ENCODE data around the gene KRTAP9-2.
"Not testable (repeated sequence)": the region's sequence is repeated elsewhere in the genome, so short reads cannot be mapped to it uniquely, and the experiment has no call there.

KRTAP9-2 gene

DNA sequence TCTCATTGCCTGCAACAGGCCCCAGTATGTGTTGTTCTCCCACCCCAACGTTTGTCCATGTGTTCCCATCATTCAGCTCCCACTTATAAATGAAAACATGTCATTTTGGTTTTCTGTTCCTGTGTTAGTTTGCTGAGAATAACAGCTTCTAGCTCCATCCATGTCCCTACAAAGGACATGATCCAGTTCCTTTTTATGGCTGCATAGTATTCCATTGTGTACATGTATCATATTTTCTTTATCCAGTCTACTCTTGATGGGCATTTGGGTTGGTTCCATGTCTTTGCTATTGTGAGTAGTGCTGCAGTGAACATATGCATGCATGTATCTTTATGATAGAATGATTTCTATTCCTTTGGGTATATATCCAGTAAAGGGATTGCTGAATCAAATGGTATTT is 10.8 kb upstream of the KRTAP9-2 start:
- TF ChIP-seq CTCF (conservative IDR thresholded peaks at IDR 0.05; ENCODE audit: low read length): no peak
- no peak for DNase-seq (ENCODE audit: low read depth)
- H3K4me3 ChIP-seq (ENCODE audit: low read length): no peak overlapping the region

DNA sequence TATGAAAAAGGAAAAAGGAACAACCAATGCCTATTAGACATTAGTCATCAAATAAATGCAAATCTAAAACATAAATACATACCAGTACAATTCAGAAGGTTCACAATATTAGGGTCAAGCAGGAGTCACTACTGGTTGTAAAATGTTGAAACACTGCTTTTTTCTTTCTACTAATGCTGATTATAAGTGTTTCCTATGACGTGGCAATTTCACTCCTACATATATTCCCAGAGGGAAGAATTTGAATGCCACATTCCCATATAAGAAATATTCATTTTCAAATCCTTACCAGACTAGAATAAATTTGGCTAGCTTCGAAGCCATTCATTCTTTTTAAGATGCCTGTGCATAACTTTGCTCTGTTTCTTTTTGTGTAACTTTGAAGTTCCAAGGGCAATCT is 2.6 kb upstream of the KRTAP9-2 start:
- no peak for TF ChIP-seq CTCF (conservative IDR thresholded peaks at IDR 0.05; ENCODE audit: low read length)
- no peak overlapping the region for H3K4me3 ChIP-seq (ENCODE audit: low read length)
- no peak for DNase-seq (ENCODE audit: low read depth)

DNA sequence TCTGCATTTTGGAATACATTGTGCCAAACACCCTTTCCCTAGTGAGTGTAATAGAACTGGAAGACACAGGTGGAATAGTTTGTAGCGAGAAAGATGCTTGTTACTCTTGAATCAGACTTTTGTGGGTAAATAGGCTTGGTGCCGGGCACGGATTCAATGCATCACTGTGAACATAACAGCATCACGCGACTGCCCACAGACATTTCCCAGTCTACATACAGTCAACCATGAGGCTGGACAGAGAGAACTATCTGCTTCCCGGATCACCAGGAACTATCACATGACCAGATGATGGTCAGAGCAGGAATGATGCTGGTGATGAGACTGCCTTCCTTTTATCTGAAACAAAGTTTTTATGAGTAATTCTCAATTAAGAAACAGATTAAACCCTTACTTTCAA is 397 bp upstream of the KRTAP9-2 start:
- no peak for DNase-seq (ENCODE audit: low read depth)
- no peak overlapping the region for H3K4me3 ChIP-seq (ENCODE audit: low read length)
- no peak for TF ChIP-seq CTCF (conservative IDR thresholded peaks at IDR 0.05; ENCODE audit: low read length)

GRCh38 chr17:41230094-41230493 is 3.6 kb downstream of the KRTAP9-2 start:
- no peak for DNase-seq (ENCODE audit: low read depth)
- TF ChIP-seq CTCF (conservative IDR thresholded peaks at IDR 0.05; ENCODE audit: low read length): no peak
- H3K4me3 ChIP-seq (ENCODE audit: low read length): no peak overlapping the region

- no peak for DNase-seq (ENCODE audit: low read depth)
- H3K4me3 ChIP-seq (ENCODE audit: low read length): no peak overlapping the region
- TF ChIP-seq CTCF (conservative IDR thresholded peaks at IDR 0.05; ENCODE audit: low read length): no peak
These were observed 5.3 kb downstream of the KRTAP9-2 start for GRCh38 chr17:41231731-41232130.

- DNase-seq (ENCODE audit: low read depth); H3K4me3 ChIP-seq (ENCODE audit: low read length): not testable (repeated sequence)
These were observed 6.1 kb downstream of the KRTAP9-2 start, which contains the start of gene KRTAP9-3 for GRCh38 chr17:41232399-41233105. TSS of gene KRTAP9-3 (plus strand) at chr17:41232449. CDS start at chr17:41232502, 53 bp downstream.

GRCh38 chr17:41237116-41237515 is 10.7 kb downstream of the KRTAP9-2 start:
- H3K4me3 ChIP-seq (ENCODE audit: low read length); DNase-seq (ENCODE audit: low read depth): not testable (repeated sequence)

DNA sequence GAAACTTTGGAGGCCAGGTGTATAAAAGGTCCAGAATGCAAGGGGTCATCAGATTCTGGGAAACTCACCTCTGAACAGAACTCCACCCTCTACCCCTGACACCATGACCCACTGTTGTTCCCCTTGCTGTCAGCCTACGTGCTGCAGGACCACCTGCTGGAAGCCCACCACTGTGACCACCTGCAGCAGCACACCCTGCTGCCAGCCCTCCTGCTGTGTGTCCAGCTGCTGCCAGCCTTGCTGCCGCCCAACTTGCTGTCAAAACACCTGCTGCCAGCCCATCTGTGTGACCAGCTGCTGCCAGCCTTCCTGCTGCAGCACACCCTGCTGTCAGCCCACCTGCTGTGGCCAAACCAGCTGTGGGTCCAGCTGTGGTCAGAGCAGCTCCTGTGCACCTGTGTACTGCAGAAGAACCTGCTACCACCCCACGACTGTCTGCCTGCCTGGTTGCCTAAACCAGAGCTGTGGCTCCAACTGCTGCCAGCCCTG is 11.5 kb downstream of the KRTAP9-2 start, which contains the start of gene KRTAP9-8:
Gene KRTAP9-8, plus strand, starts transcription at position 51 of the 489 bp plus-strand sequence. Its CDS starts 53 bp downstream, at position 104.
- not testable (repeated sequence) for DNase-seq (ENCODE audit: low read depth); H3K4me3 ChIP-seq (ENCODE audit: low read length)

DNA sequence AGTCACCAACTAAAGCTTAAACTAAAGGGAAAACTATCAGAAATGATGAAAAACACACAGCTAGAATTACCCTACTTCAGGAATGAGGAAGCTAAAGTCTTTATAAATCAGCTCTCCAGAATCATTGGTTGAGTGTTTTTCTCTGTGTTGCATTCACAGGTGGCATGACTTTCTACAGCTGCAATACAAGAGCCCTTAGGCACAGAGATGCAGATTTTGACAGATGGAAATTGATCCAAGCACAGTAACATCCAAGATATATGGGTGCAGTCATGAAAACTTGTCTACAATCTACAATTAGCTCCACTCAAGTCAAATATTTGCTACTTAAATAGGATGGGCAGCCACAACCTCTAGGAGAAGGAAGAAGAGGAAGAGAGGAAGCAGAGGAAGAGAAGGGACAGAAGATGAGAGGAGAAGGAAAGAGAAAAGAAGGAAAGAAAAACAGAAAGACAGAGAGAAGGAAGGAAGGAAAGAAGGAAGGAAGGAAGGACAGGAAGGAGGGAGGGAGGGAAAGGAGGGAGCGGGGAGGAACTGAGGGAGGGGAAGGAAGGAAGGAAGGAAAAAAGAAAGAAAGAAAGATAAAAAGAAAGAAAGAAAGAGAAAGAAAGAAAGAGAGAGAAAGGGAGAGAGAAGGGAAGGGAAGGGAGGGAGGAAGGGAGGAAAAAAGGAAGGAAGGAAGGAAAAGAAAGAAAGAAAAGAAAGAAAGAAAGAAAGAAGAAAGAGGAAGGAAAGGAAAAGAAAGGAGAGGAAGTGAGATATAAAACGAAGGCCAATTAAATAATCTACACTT is 20.7 kb downstream of the KRTAP9-2 start:
- not testable (repeated sequence) for H3K4me3 ChIP-seq (ENCODE audit: low read length); DNase-seq (ENCODE audit: low read depth)

GRCh38 chr17:41249637-41250240 is 23.3 kb downstream of the KRTAP9-2 start, which contains the start of gene KRTAP9-4:
TSS of gene KRTAP9-4 (plus strand) at chr17:41249687. CDS start at chr17:41249721, 34 bp downstream.
- DNase-seq (ENCODE audit: low read depth); H3K4me3 ChIP-seq (ENCODE audit: low read length): not testable (repeated sequence)

Measured in AG10803 (cell line).